ENCODE data around the gene DNAH17.

DNA sequence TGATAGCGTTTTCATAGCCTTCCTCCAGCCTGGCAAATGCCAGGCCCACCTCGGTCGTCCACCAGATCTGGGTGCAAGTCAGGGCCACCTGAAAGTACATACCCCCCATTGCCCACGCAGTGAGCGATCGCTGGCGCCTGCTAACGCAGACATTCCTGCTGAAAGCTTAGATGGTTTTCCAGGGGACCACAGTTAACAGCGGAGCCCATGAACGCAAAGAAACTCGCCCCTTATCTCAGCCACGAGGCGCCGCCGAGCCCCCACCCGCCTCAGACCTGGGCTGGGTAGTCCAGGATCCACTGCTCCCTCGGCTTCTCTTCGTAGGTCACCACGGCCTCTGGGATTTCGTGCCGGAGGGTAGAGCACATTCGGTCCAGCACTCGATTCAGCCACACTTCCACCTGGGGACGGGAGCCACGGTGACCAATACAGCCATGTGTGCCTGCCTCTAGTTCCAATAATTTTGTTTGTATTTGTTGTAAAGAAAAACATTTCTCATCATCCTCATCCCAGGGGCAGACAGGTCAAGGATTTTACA is 74.5 kb downstream of the DNAH17 start:
- TF ChIP-seq, protein P1, sequence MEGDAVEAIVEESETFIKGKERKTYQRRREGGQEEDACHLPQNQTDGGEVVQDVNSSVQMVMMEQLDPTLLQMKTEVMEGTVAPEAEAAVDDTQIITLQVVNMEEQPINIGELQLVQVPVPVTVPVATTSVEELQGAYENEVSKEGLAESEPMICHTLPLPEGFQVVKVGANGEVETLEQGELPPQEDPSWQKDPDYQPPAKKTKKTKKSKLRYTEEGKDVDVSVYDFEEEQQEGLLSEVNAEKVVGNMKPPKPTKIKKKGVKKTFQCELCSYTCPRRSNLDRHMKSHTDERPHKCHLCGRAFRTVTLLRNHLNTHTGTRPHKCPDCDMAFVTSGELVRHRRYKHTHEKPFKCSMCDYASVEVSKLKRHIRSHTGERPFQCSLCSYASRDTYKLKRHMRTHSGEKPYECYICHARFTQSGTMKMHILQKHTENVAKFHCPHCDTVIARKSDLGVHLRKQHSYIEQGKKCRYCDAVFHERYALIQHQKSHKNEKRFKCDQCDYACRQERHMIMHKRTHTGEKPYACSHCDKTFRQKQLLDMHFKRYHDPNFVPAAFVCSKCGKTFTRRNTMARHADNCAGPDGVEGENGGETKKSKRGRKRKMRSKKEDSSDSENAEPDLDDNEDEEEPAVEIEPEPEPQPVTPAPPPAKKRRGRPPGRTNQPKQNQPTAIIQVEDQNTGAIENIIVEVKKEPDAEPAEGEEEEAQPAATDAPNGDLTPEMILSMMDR (IDR thresholded peaks at IDR 0.05; ENCODE audit: low read depth, low read length, poor library complexity, severe bottlenecking) = no peak
- TF ChIP-seq EZH2phosphoT487 (IDR thresholded peaks at IDR 0.05; ENCODE audit: borderline replicate concordance, low read length) = no peak

Measured in DOHH2 (cell line).